Sigmoid colon (tissue), 3 donors: ENCODE data around the gene APOBEC3F.

Experiments
- POLR2A ChIP-seq, 2 donors: fragments of 450-650 bp; IDR thresholded peaks; one replicate each; pipeline ENCODE4 v1.6.1; 2016; ENCODE audit warnings: antibody characterized with exemption in 2 of 2, mild to moderate bottlenecking in 2 of 2, moderate library complexity in 2 of 2
- TF ChIP-seq, protein P1 (sequence below), 4 experiments: fragments of 450-650 bp in 3 of 4; fragments of 200-600 bp in 1 of 4; IDR thresholded peaks; one replicate each; pipeline ENCODE4 v1.5.1; 2016 to 2019; ENCODE audit warnings: antibody characterized with exemption in 4 of 4, mild to moderate bottlenecking in 3 of 4, moderate library complexity in 2 of 4

DNA sequence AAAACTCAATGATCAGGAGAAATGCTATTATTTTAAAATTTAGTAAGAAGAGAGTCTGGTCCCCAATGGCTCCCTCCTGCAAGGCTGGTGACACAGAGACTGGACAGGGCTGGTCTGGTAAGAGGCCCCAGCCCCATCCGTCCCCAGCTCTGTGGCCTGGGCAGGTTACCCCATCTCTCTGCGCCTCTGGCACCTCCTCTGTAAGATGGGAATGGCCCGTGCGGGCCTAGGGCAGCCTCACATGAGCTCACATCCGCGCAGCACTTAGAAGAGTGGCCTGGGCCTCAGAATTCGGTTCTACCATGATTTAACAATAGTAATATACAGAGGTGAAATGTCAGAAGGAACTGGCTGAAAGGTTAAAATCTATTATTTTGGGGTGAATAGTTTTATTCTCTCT, 1.2 kb downstream of the APOBEC3F start:
- TF ChIP-seq, protein P1, sequence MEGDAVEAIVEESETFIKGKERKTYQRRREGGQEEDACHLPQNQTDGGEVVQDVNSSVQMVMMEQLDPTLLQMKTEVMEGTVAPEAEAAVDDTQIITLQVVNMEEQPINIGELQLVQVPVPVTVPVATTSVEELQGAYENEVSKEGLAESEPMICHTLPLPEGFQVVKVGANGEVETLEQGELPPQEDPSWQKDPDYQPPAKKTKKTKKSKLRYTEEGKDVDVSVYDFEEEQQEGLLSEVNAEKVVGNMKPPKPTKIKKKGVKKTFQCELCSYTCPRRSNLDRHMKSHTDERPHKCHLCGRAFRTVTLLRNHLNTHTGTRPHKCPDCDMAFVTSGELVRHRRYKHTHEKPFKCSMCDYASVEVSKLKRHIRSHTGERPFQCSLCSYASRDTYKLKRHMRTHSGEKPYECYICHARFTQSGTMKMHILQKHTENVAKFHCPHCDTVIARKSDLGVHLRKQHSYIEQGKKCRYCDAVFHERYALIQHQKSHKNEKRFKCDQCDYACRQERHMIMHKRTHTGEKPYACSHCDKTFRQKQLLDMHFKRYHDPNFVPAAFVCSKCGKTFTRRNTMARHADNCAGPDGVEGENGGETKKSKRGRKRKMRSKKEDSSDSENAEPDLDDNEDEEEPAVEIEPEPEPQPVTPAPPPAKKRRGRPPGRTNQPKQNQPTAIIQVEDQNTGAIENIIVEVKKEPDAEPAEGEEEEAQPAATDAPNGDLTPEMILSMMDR (IDR thresholded peaks at IDR 0.05) = no peak
- TF ChIP-seq POLR2A (IDR thresholded peaks at IDR 0.05) = no peak
